ENCODE data around the gene BTNL8.
A peak's percentile ranks its signal among the peaks of the same experiment; 100 is the strongest.
"Not testable (repeated sequence)": the region's sequence is repeated elsewhere in the genome, so short reads cannot be mapped to it uniquely, and the experiment has no call there.

The BTNL8 gene

DNA sequence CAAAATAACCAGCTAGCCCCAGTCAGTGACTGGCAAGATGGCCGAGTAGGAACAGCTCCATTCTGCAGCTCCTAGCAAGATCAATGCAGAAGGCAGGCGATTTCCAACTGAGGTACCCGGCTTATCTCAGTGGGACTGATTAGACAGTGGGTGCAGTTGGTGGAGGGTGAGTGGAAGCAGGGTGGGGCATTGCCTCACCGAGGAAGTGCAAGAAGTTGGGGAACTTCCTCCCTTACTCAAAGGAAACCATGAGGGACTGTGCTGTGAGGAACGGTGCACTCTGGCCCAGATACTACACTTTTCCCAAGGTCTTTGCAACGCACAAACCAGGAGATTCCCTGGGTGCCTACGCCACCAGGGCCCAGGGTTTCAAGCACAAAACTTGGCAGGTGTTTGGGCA, 9.6 kb upstream of the BTNL8 start:
- Histone ChIP-seq H3K36me3 (ENCODE audit: insufficient read depth, insufficient read length, low read length) (no peaks in the 10 kb centered on the region), H3K9me3 (ENCODE audit: insufficient read depth, low read length) (no peaks in the 10 kb centered on the region), H3K27me3 (ENCODE audit: insufficient read depth, insufficient read length) (no peaks in the 10 kb centered on the region), H3K4me3 (ENCODE audit: insufficient read length, low read depth) (no peak overlapping the region), H3K9ac (ENCODE audit: insufficient read length, low read depth) (no peak overlapping the region), H3K4me1 (ENCODE audit: insufficient read depth, insufficient read length) (no peaks in the 10 kb centered on the region)
- DNase-seq (ENCODE audit: low read depth, low spot score): no peak
- TF ChIP-seq YY1 (IDR thresholded peaks at IDR 0.05; ENCODE audit: insufficient read depth, insufficient read length): no peak

DNA sequence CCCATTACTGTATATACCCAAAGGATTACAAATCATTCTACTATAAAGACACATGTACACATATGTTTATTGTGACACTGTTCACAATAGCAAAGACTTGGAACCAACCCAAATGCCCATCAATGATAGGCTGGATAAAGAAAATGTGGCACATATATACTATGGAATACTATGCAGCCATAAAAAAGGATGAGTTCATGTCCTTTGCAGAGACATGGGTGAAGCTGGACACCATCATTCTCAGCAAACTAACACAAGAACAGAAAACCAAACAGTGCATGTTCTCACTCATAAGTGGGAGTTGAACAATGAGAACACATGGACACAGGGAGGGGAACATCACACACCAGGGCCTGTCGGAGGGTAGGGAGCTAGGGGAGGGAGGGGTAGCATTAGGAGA, 3.6 kb upstream of the BTNL8 start:
- H3K9ac ChIP-seq (ENCODE audit: insufficient read length, low read depth); H3K9me3 ChIP-seq (ENCODE audit: insufficient read depth, low read length); H3K4me1 ChIP-seq (ENCODE audit: insufficient read depth, insufficient read length); H3K27me3 ChIP-seq (ENCODE audit: insufficient read depth, insufficient read length); H3K36me3 ChIP-seq (ENCODE audit: insufficient read depth, insufficient read length, low read length); DNase-seq (ENCODE audit: low read depth, low spot score); H3K4me3 ChIP-seq (ENCODE audit: insufficient read length, low read depth): not testable (repeated sequence)

DNA sequence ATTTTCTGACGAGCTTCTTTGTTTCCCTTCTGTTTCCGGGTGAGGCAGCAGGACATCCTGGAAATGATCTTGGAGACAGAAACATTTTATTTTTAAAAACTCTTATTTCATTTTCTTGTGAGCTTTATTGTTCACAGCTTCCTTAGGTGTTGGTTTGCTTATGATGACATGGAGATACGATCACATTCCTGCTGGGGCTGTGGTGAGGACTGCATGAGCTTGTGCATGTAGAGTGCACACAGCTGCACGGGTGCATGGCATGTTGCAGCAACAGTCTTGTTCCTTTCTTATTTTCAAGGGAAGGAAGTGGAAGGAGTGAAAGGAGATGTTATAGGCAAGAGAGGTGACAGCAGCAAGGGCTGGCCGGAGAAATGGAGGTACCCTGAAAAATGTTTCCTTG, 1.2 kb downstream of the BTNL8 start:
- no peaks in the 10 kb centered on the region for H3K27me3 ChIP-seq (ENCODE audit: insufficient read depth, insufficient read length)
- H3K4me1 ChIP-seq (ENCODE audit: insufficient read depth, insufficient read length): no peaks in the 10 kb centered on the region
- no peaks in the 10 kb centered on the region for H3K9me3 ChIP-seq (ENCODE audit: insufficient read depth, low read length)
- no peak overlapping the region for H3K4me3 ChIP-seq (ENCODE audit: insufficient read length, low read depth)
- TF ChIP-seq SUZ12 (IDR thresholded peaks at IDR 0.05; ENCODE audit: extremely low read depth, insufficient read depth, insufficient read length) (no peak), ZNF274 (IDR thresholded peaks at IDR 0.05; ENCODE audit: low read depth, low read length) (no peak), YY1 (IDR thresholded peaks at IDR 0.05; ENCODE audit: insufficient read depth, insufficient read length) (no peak)
- DNase-seq (ENCODE audit: low read depth, low spot score): no peak
- H3K36me3 ChIP-seq (ENCODE audit: insufficient read depth, insufficient read length, low read length): no peaks in the 10 kb centered on the region
- H3K9ac ChIP-seq (ENCODE audit: insufficient read length, low read depth): no peak overlapping the region

DNA sequence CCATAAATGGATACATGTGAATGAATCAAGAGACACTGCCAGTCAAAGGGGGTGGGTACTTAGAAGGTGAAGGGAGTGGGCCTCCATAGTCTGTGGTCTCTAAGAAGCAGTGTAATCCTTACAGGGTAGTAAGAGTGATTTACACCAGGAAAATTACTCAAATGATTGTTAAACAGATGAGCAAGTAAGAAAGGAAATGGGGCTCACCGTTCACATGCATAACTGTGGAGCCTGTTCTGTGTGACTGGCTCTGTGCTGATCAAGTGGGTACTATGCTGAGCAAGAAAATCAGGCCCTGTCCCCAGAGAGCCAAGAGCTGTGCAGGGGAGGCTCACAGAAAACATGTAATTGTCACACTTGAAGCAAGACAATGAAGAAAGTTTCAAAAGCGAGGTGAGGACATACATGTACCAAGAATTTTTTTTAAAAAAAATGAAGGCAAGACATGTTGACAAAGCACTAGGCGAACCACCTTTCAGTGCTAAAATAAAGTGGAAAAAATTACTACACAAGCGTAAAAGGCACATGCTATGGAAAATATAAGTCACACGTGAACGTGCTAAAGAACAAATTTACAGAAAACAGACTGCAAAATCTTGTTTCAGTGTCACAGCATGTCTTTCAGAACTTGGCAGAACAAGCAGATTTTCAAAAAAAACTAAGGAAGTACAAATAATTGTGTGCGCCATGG, 2.5 kb downstream of the BTNL8 start:
- no peak for TF ChIP-seq ZNF274 (IDR thresholded peaks at IDR 0.05; ENCODE audit: low read depth, low read length)
- Histone ChIP-seq H3K9ac (ENCODE audit: insufficient read length, low read depth) (no peak overlapping the region), H3K4me1 (ENCODE audit: insufficient read depth, insufficient read length) (no peaks in the 10 kb centered on the region), H3K27me3 (ENCODE audit: insufficient read depth, insufficient read length) (no peaks in the 10 kb centered on the region), H3K4me3 (ENCODE audit: insufficient read length, low read depth) (no peak overlapping the region), H3K36me3 (ENCODE audit: insufficient read depth, insufficient read length, low read length) (no peaks in the 10 kb centered on the region), H3K9me3 (ENCODE audit: insufficient read depth, low read length) (no peaks in the 10 kb centered on the region)
- DNase-seq (ENCODE audit: low read depth, low spot score): no peak

DNA sequence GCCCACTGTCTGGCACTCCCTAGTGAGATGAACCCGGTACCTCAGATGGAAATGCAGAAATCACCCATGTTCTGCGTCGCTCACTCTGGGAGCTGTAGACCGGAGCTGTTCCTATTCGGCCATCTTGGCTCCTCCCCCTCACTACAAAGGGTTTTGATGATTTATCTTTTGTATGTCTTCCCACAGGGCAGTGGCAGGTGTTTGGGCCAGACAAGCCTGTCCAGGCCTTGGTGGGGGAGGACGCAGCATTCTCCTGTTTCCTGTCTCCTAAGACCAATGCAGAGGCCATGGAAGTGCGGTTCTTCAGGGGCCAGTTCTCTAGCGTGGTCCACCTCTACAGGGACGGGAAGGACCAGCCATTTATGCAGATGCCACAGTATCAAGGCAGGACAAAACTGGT, 9.4 kb downstream of the BTNL8 start:
- Histone ChIP-seq H3K27me3 (ENCODE audit: insufficient read depth, insufficient read length) (no peaks in the 10 kb centered on the region), H3K36me3 (ENCODE audit: insufficient read depth, insufficient read length, low read length) (no peaks in the 10 kb centered on the region), H3K9ac (ENCODE audit: insufficient read length, low read depth) (no peak overlapping the region), H3K4me3 (ENCODE audit: insufficient read length, low read depth) (peak overlapping the region; percentile 26), H3K4me1 (ENCODE audit: insufficient read depth, insufficient read length) (peaks cover 3% of the 10 kb centered on the region), H3K9me3 (ENCODE audit: insufficient read depth, low read length) (peaks cover 23% of the 10 kb centered on the region; the same call in 1 of the 2 replicates)
- TF ChIP-seq ZNF274 (IDR thresholded peaks at IDR 0.05; ENCODE audit: low read depth, low read length) (no peak), SUZ12 (IDR thresholded peaks at IDR 0.05; ENCODE audit: extremely low read depth, insufficient read depth, insufficient read length) (no peak), YY1 (IDR thresholded peaks at IDR 0.05; ENCODE audit: insufficient read depth, insufficient read length) (no peak)
- DNase-seq (ENCODE audit: low read depth, low spot score): no peak

DNA sequence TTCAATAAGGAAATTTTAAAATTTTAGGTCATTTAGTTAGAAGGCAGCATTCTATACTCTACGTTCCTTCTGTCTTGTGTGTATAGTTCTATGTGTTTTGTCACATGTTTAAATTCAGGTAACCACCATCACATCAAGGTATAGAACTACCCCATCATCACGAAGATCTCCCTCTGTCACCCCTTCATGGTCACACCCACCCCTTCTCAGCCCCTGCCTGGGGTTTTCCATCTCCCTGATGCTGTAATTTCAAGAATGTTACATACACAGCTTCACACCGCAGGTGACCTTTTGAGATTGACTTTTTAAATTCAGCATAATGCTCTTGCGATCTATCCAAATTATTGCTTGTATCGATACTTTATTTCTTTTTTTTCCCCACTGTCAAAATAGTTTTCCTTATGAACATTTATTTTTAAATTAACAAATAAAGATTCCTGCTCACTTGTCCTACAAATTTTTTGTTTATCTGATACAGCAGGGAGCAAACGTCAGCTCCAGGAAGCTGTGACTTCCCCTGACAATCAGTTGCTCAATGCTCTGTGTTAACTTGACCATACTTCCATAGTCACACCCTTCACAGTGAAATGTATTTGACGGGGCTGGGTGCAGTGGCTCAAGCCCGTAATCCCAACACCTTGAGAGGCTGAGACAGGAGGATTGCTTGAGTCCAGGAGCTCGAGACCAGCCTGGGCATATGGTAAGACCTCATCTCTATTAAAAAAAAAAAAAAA, 10.2 kb downstream of the BTNL8 start:
- Histone ChIP-seq H3K9me3 (ENCODE audit: insufficient read depth, low read length) (peaks cover 25% of the 10 kb centered on the region; the same call in 1 of the 2 replicates), H3K27me3 (ENCODE audit: insufficient read depth, insufficient read length) (no peaks in the 10 kb centered on the region), H3K4me1 (ENCODE audit: insufficient read depth, insufficient read length) (peaks cover 3% of the 10 kb centered on the region), H3K36me3 (ENCODE audit: insufficient read depth, insufficient read length, low read length) (no peaks in the 10 kb centered on the region), H3K9ac (ENCODE audit: insufficient read length, low read depth) (no peak overlapping the region), H3K4me3 (ENCODE audit: insufficient read length, low read depth) (no peak overlapping the region)
- TF ChIP-seq SUZ12 (IDR thresholded peaks at IDR 0.05; ENCODE audit: extremely low read depth, insufficient read depth, insufficient read length): no peak
- no peak for TF ChIP-seq YY1 (IDR thresholded peaks at IDR 0.05; ENCODE audit: insufficient read depth, insufficient read length)
- no peak for TF ChIP-seq ZNF274 (IDR thresholded peaks at IDR 0.05; ENCODE audit: low read depth, low read length)
- DNase-seq (ENCODE audit: low read depth, low spot score): no peak

DNA sequence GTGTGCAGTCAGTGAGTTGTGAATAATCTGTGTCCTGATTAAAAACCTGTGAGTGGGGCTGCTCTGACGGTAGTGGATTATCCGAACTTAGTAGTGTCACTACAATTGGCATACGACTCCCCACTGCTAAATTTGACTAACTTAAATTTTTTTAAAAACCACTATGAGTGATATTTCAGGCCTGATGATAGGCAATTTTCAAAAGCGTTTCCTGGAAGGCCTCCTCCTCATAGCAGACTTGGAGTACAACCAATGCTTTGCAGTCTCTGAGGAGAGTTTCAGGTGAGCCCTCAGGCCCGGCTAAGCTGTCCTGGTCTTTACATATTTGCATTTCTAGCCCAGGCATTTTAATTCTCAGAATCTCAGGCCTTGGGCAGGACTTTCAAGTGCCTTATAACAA, 10.8 kb downstream of the BTNL8 start:
- Histone ChIP-seq H3K4me1 (ENCODE audit: insufficient read depth, insufficient read length) (peaks cover 3% of the 10 kb centered on the region), H3K9ac (ENCODE audit: insufficient read length, low read depth) (no peak overlapping the region)

More for the DNA sequence above, 10.8 kb downstream of the BTNL8 start:
- no peak for DNase-seq (ENCODE audit: low read depth, low spot score)
- TF ChIP-seq ZNF274 (IDR thresholded peaks at IDR 0.05; ENCODE audit: low read depth, low read length) (no peak), SUZ12 (IDR thresholded peaks at IDR 0.05; ENCODE audit: extremely low read depth, insufficient read depth, insufficient read length) (no peak), YY1 (IDR thresholded peaks at IDR 0.05; ENCODE audit: insufficient read depth, insufficient read length) (no peak)
- no peaks in the 10 kb centered on the region for H3K36me3 ChIP-seq (ENCODE audit: insufficient read depth, insufficient read length, low read length)
- H3K27me3 ChIP-seq (ENCODE audit: insufficient read depth, insufficient read length): no peaks in the 10 kb centered on the region
- H3K9me3 ChIP-seq (ENCODE audit: insufficient read depth, low read length): peaks cover 25% of the 10 kb centered on the region; the same call in 1 of the 2 replicates
- no peak overlapping the region for H3K4me3 ChIP-seq (ENCODE audit: insufficient read length, low read depth)

All from NT2/D1 (cell line).